ENCODE measurements around the gene CYP27C1.

- TF ChIP-seq CTCF (IDR thresholded peaks at IDR 0.05) = no peak
- no peak for TF ChIP-seq EP300 (IDR thresholded peaks at IDR 0.05)
- no peak for TF ChIP-seq POLR2A (IDR thresholded peaks at IDR 0.05; ENCODE audit: low read depth)
- TF ChIP-seq POLR2AphosphoS5 (IDR thresholded peaks at IDR 0.05) = no peak
These were observed 73.9 kb downstream of the CYP27C1 start for GRCh38 chr2:127146071-127146725.

Measured in esophagus muscularis mucosa (tissue), 4 donors.